Activated CD4-positive, CD25-positive, alpha-beta regulatory T cell treated with anti-CD3 and anti-CD28 coated beads, Interleukin-2, amount 50 U/mL, for 72 hours (primary cell): ENCODE results near the gene TRIO.

ENCODE experiments used
- DNase-seq: peaks from one replicate; pipeline ENCODE4 v3.0.0; 2021

TRIO gene

GRCh38 chr5:14503681-14504331, 360.7 kb downstream of the TRIO start:
- no peak for DNase-seq

DNA sequence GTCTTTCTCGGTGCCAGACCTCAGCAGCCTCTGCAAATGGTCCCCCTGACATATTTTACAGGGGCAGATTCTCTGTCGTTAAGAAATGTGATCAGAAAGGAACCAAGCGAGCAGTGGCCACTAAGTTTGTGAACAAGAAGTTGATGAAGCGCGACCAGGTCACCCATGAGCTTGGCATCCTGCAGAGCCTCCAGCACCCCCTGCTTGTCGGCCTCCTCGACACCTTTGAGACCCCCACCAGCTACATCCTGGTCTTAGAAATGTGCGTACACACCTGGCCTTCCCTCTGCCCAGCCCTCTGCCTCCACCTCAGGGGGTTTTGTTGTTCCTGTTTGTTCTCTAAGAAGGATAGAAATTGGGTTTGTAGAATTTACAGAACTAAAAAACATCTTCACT, 361.2 kb downstream of the TRIO start:
- DNase-seq = no peak

GRCh38 chr5:14504816-14505215, 361.7 kb downstream of the TRIO start:
- DNase-seq = no peak

- no peak for DNase-seq
These were observed 362.4 kb downstream of the TRIO start for GRCh38 chr5:14505310-14506139.

- DNase-seq = no peak
These were observed 363.0 kb downstream of the TRIO start for GRCh38 chr5:14506140-14506538.

DNA sequence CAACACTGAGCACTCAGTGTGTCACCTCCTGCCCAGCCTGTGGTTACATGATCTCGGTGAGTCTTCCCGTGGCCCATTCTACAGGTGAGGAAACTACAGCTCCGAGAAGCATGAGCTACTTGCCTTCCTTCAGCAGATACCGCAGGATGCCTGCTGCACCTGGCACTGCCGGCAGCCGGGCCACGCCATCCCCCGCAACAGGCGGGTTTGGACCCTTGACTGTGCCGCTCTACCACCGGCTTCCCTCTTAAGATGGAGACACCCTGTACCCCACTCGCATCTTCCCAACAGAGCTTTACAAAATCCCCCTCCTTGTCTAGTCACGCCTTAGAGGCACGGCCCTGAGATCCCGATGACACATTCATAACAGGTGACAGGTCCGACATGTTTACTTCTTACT, 363.5 kb downstream of the TRIO start:
- no peak for DNase-seq

GRCh38 chr5:14507156-14507941, 364.2 kb downstream of the TRIO start:
- DNase-seq = no peak

DNA sequence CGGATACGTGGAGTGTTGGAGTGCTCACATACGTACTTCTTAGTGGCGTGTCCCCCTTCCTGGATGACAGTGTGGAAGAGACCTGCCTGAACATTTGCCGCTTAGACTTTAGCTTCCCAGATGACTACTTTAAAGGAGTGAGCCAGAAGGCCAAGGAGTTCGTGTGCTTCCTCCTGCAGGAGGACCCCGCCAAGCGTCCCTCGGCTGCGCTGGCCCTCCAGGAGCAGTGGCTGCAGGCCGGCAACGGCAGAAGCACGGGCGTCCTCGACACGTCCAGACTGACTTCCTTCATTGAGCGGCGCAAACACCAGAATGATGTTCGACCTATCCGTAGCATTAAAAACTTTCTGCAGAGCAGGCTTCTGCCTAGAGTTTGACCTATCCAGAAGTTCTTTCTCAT, 364.9 kb downstream of the TRIO start:
- no peak for DNase-seq

DNA sequence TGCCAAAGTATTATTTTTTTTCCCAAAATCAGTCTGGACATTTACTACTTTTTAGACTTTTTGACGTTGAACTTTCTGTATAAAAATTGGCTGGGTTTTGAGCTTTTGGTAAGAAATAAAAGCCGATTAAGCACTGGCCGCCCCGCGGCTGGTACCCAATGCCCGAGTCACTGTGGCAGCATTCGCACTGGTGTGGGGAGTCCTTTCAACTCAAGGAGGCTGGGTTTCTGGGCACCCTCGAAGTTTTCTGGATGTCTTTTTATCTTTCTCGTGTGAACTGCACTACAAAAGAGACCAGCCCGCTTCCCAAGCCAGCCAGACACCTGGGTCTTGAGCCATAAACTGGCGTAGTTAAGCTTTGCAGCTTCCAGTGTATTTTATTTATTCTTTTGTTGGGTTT, 366.4 kb downstream of the TRIO start:
- DNase-seq = no peak

- no peak for DNase-seq
These were observed 367.1 kb downstream of the TRIO start for GRCh38 chr5:14510156-14510734.

- no peak for DNase-seq
These were observed 367.7 kb downstream of the TRIO start for GRCh38 chr5:14510880-14511279.

GRCh38 chr5:14512574-14512973, 369.4 kb downstream of the TRIO start:
- DNase-seq = no peak

DNA sequence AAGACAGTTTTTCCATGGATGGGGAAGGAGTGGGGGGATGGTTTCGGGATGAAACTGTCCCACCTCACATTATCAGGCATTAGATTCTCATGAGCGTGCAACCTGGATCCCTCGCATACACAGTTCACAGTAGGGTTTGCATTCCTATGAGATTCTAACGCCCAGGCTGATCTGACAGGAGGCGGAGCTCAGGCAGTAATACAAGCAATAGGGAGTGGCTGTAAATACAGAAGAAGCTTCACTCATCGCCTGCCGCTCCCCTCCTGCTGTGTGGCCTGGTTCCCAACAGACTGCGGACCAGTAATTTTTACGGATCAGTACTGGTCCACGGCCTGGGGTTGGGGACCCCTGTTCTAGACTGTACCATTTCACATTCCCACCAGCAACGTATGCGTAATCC, 370.1 kb downstream of the TRIO start:
- DNase-seq = no peak

GRCh38 chr5:14516901-14517300, 373.8 kb downstream of the TRIO start:
- DNase-seq = no peak

- no peak for DNase-seq
These were observed 375.5 kb downstream of the TRIO start for GRCh38 chr5:14518638-14519037.

GRCh38 chr5:14521748-14522147, 378.6 kb downstream of the TRIO start:
- no peak for DNase-seq

DNA sequence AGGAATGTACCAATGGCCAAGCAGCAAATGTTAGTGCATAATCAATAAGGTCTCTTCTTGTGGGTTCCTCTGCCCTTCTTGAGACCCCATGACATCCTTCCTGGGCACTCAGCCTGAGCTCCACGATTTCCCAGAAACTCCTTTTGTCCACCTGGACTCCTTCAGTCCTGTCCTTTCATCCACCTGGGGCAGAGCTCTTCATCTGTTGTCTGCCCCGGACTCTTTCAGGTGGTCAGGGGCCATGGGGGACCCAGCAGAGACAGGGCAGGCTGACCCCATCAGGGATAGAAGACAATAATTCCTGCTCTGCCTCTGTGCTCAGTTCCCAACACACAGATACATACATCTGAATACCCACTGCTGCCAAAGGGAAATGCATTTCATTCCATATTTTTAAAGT, 379.6 kb downstream of the TRIO start:
- DNase-seq = no peak

DNA sequence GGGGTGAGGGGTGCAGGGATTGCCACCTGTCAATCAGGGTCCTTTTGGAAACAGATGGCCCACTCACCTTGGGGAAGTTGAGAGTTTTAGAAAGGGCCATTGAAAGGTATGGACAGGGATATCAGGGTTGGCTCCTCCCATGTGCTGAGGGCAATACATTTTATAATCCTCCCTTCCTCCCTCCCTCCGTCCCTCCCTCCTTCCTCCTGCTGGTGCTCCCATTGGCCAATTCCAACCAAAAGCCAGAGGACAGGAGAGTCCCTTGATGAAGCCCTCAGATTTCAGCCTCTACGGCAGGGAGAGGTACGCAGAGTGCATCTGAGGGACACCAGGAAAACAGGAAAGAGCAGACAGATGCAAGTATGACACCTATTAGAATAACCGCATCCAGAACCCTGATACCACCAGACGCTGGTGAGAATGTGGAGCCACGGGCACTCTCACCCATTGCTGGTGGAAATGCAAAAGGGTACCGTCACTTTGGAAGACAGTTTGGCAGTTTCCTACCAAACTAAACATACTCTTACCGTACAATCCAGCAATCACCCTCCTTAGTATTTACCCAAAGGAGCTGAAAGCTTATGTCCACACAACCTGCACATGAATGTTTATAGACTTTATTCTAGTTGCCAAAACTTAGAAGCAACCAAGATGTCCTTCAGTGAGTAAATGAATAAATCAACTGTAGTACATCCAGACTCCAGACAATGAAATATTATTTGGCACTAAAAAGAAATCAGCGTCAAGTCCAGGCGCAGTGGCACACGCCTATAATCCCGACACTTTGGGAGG, 380.3 kb downstream of the TRIO start:
- no peak for DNase-seq

DNA sequence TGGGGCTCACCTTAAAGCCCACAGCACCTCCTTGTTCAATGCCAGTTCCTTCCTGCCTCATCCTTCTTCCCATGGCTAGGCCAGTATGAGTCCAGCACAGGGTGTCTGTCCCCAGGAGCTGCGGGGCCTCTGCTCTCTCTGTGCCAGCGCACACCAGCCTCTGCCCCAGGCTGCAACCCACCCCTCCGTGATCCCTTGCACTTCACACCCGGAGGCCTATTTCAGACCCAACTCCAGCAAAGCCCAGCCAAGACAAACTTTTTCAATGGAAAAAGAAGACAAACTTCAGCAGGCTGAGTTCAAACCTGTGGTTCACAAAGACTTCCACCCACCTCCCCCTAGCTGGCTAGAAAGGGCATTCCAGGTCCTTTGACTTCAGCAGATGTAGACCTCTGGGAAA, 382.3 kb downstream of the TRIO start:
- no peak for DNase-seq

- DNase-seq = no peak
These were observed 383.4 kb downstream of the TRIO start for GRCh38 chr5:14526493-14526892.

DNA sequence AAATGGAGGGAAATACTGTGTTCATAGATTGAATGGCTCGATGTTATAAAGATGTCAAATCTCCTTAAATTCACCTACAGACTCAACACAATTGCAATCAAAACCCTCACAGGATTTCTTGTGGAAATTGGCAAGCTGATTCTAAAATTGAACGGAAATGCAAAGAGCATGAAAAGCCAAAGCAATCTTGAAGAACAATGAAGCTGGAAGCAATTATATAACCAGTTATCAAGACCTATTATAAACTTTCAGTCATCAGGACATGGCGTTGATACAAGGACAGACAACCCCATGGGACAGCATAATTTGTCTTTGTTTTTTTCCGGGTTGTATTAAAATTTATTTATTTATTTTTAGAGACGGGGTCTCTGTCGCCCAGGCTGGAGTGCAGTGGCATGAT, 385.0 kb downstream of the TRIO start:
- no peak for DNase-seq

DNA sequence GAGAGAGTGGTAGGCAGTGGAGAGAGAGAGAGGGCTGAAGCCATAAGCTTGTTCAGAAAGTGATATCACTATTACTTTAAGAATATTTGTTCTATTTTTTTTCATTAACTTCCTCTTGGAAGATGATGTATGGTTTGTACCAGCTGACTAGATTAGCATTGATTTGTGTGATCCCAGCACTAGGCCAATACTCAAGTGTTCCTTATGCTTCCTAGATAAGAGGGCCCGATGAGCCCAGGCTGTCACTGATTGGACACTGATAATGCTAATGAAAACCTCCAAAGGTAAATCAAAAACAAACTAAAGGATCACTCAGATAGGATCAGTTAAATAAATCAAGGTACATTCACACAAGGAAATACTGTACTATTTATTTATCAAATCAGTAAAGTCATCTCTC, 385.8 kb downstream of the TRIO start:
- DNase-seq = no peak

DNA sequence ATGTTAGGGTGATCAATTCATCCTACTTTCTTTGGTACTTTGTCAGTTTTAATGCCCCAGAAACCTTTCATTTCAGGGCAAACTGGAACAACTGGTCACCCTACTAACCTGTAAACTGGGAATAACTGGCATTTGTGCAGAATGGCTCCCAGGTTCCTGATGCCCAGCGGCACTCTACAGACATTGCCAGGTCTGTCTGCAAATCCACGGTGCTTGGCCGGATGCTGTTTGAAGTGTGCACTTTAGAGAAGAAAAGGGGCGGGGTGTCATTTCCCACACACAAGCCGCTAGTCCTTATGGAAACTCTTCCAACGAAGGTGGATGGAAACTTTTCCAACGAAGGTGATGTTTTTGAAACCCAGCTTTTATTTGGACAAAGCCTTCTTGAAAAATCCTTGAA, 388.5 kb downstream of the TRIO start:
- DNase-seq = no peak
